Caco-2 (cell line): ENCODE results near the gene SOX18. TPM values are rescaled to one million over a fixed set of nuclear protein-coding genes. Genes with fewer than 3 reads are reported as not detected.

Experiments used
- BruUV-seq: library from RNA; stranded (reverse); fragments of 400-500 nt; replicated peaks from 2 replicates; lab custom pipeline; 2021; lab: Mats Ljungman, UMichigan
- CTCF ChIA-PET: fragments of 300-600 bp; sonication (Branson Sonifier 250); formaldehyde crosslinking; loops from one replicate; lab custom pipeline; 2022; ENCODE audit warnings: antibody characterized with exemption; lab: Charles Lee
- POLR2A ChIA-PET: fragments of 300-600 bp; sonication (Branson Sonifier 250); formaldehyde crosslinking; loops from one replicate; lab custom pipeline; 2022; ENCODE audit warnings: antibody characterized with exemption; lab: Charles Lee
- DNase-seq, 2 experiments: peaks; one replicate each; pipeline versions ENCODE4 v3.0.0 to v3.0.0-alpha.2; 2020 to 2022
- H3K27me3 ChIP-seq: replicated peaks from 2 replicates; pipeline ENCODE4 v1.6.0; 2011; ENCODE audit warnings: low read length; ENCODE audit not compliant: control insufficient read depth, insufficient read depth
- H3K36me3 ChIP-seq: 2 replicates; pipeline ENCODE4 v1.5.1; 2011; ENCODE audit warnings: low read length; ENCODE audit not compliant: control insufficient read depth, insufficient read depth
- H3K4me1 ChIP-seq: fragments of 250-450 bp; sonication (Bioruptor Pico); 2 replicates; pipeline ENCODE4 v1.5.1; 2020; ENCODE audit warnings: mild to moderate bottlenecking
- H3K4me3 ChIP-seq: 2 replicates; pipeline ENCODE4 v1.5.1; 2011; ENCODE audit warnings: low read depth, mild to moderate bottlenecking, control low read depth, low read length
- H3K9me3 ChIP-seq: fragments of 250-450 bp; sonication (Bioruptor Pico); 2 replicates; pipeline ENCODE4 v1.5.1; 2020; ENCODE audit warnings: mild to moderate bottlenecking, moderate library complexity
- H3K27ac Mint-ChIP-seq: one replicate; pipeline ENCODE4 v1.8.0; 2022; ENCODE audit warnings: mixed read lengths; ENCODE audit not compliant: unreplicated experiment
- H3K27me3 Mint-ChIP-seq: one replicate; pipeline ENCODE4 v1.8.0; 2022; ENCODE audit warnings: mixed read lengths; ENCODE audit not compliant: insufficient read depth, unreplicated experiment
- H3K36me3 Mint-ChIP-seq: one replicate; pipeline ENCODE4 v1.8.0; 2022; ENCODE audit warnings: mild to moderate bottlenecking, mixed read lengths; ENCODE audit not compliant: insufficient read depth, unreplicated experiment
- H3K4me1 Mint-ChIP-seq: one replicate; pipeline ENCODE4 v1.8.0; 2022; ENCODE audit warnings: low read depth, mixed read lengths; ENCODE audit not compliant: unreplicated experiment
- H3K4me3 Mint-ChIP-seq: one replicate; pipeline ENCODE4 v1.8.0; 2022; ENCODE audit warnings: mild to moderate bottlenecking, moderate library complexity, mixed read lengths; ENCODE audit not compliant: unreplicated experiment
- H3K9me3 Mint-ChIP-seq: one replicate; pipeline ENCODE4 v1.8.0; 2022; ENCODE audit warnings: mixed read lengths; ENCODE audit not compliant: unreplicated experiment
- CTCF ChIP-seq, 2 experiments: fragments of 200-600 bp in 1 of 2; IDR thresholded peaks; 1 replicate in 1 of 2; 2 replicates in 1 of 2; pipeline versions ENCODE4 v1.5.1 to v1.8.0; 2011 to 2022; ENCODE audit warnings: antibody characterized with exemption in 1 of 2, control low read depth in 1 of 2, inconsistent platforms in 1 of 2, low read depth in 1 of 2, low read length in 1 of 2, mild to moderate bottlenecking in 1 of 2, moderate library complexity in 1 of 2; ENCODE audit not compliant: insufficient read depth in 1 of 2, severe bottlenecking in 1 of 2, unreplicated experiment in 1 of 2
- intact Hi-C: fragments of 100-400 bp; cut with micrococcal nuclease; formaldehyde crosslinking; loops from one replicate; pipeline ENCODE4 v1.10.0; 2022; ENCODE audit not compliant: unreplicated experiment
- total RNA-seq: library from RNA; stranded (reverse); gene quantifications from 2 replicates; pipeline ENCODE4 v1.2.3, GENCODE V29; 2022

The SOX18 gene
- total RNA-seq, 1 experiment from 2014 or later, result 0.84 TPM

DNA sequence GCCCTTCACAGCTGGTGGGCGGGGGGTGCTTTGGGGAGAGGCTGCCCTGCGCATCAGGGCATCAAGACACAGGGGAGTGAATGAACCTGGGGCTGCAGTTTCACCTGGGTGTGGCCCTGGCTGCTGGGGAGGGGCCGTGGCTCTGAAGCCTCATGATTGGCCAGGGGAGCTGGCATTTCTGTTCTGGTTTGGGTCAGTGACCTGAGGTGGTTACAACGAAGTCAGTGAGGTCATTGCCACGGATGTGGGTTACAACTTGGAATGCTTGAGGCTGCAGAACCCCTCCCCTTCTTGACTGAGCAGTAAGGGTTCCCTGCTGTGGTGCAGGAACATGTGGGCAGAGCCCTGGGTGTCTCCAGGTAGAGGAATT, 16.5 kb upstream of the SOX18 start:
- Histone ChIP-seq H3K36me3 (no peaks in the 10 kb centered on the region), H3K9me3 (no peaks in the 10 kb centered on the region), H3K4me1 (peaks cover 14% of the 10 kb centered on the region), H3K27me3 (no peaks in the 10 kb centered on the region), H3K4me3 (no peak overlapping the region)
- Mint-ChIP-seq H3K36me3 (peaks cover 8% of the 10 kb centered on the region), H3K27ac (peak overlapping the region; percentile 45), H3K4me3 (no peak overlapping the region), H3K27me3 (no peaks in the 10 kb centered on the region), H3K4me1 (peaks cover 21% of the 10 kb centered on the region), H3K9me3 (no peaks in the 10 kb centered on the region)
- no TSS peak for BruUV-seq
- intact Hi-C loops, result loop anchor here (10.0 kb wide), 1 partner anchor 171 kb away; the partner anchor contains the start of gene DNAJC5
- no peak for TF ChIP-seq CTCF (IDR thresholded peaks at IDR 0.05; ENCODE audit: insufficient read depth in 1 of 2, low read depth in 1 of 2, low read length in 1 of 2, severe bottlenecking in 1 of 2, unreplicated experiment in 1 of 2)
- ChIA-PET POLR2A (no interaction called here), CTCF (interaction anchor here (0.6 to 1.4 kb wide), 4 partner anchors 8 to 23 kb away, joined by 3 to 12 read pairs (median 4); partner anchors contain the start of gene LKAAEAR1)
- DNase-seq, result no peak

- no peak for DNase-seq
- Histone ChIP-seq H3K4me1 (peaks cover 14% of the 10 kb centered on the region), H3K27me3 (no peaks in the 10 kb centered on the region), H3K9me3 (no peaks in the 10 kb centered on the region), H3K4me3 (no peak overlapping the region), H3K36me3 (no peaks in the 10 kb centered on the region)
- ChIA-PET CTCF (interaction anchor here (0.9 to 1.0 kb wide), 2 partner anchors 26 to 55 kb away, joined by 3 read pairs; no protein-coding TSS in a partner anchor), POLR2A (no interaction called here)
- Mint-ChIP-seq H3K4me3 (no peak overlapping the region), H3K9me3 (no peaks in the 10 kb centered on the region), H3K36me3 (peaks cover 8% of the 10 kb centered on the region), H3K27me3 (no peaks in the 10 kb centered on the region), H3K27ac (peak overlapping the region; percentile 45), H3K4me1 (peaks cover 21% of the 10 kb centered on the region)
- BruUV-seq, result no TSS peak
- intact Hi-C loops, result loop anchor here (10.0 kb wide), 1 partner anchor 171 kb away; the partner anchor contains the start of gene DNAJC5
- TF ChIP-seq CTCF (IDR thresholded peaks at IDR 0.05; ENCODE audit: insufficient read depth in 1 of 2, low read depth in 1 of 2, low read length in 1 of 2, severe bottlenecking in 1 of 2, unreplicated experiment in 1 of 2), result no peak
Observed at GRCh38 chr20:64065062-64065973, 15.9 kb upstream of the SOX18 start.

DNA sequence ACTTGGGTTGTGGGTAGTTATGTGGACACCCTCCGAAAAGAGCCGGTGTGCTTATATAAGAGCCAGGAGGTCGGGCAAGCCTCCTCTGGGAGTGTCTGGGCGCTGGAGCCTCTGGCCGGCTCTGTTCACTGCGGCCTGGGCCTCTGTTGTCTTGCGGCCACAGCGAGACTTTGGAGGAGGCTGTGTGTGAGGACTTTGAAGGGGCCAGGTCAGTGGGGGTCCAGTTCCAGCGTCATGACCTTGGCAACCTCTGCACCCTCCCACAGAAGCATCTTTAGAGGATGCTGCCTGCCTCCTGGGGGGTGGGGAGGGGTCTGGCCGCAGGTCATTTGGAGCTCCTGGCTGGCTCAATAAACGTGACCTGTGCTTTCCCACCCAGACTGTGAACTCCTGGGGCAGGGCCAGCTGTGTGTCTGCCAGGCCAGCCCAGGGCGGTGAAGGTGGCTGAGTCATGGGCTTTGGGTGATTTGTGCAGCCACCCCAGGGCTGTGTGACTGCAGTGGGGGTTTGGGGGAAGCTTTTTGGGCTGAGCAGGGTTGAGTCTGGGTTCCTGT, 14.8 kb upstream of the SOX18 start:
- Histone ChIP-seq H3K4me3 (peak overlapping the region; percentile 74; the same call in 1 of the 2 replicates), H3K4me1 (peaks cover 14% of the 10 kb centered on the region), H3K36me3 (no peaks in the 10 kb centered on the region), H3K27me3 (no peaks in the 10 kb centered on the region), H3K9me3 (no peaks in the 10 kb centered on the region)
- intact Hi-C loops, result loop anchor here (10.0 kb wide), 1 partner anchor 169 kb away; the partner anchor contains the start of gene DNAJC5
- Mint-ChIP-seq H3K4me1 (peaks cover 21% of the 10 kb centered on the region), H3K27ac (peak overlapping the region; percentile 16), H3K4me3 (peak overlapping the region; percentile 81), H3K27me3 (no peaks in the 10 kb centered on the region), H3K36me3 (no peaks in the 10 kb centered on the region), H3K9me3 (no peaks in the 10 kb centered on the region)
- ChIA-PET CTCF (interaction anchor here (0.6 to 1.0 kb wide), 3 partner anchors 25 to 526 kb away, joined by 3 to 8 read pairs (median 3); no protein-coding TSS in a partner anchor), POLR2A (no interaction called here)
- no peak for DNase-seq
- no peak for TF ChIP-seq CTCF (IDR thresholded peaks at IDR 0.05; ENCODE audit: insufficient read depth in 1 of 2, low read depth in 1 of 2, low read length in 1 of 2, severe bottlenecking in 1 of 2, unreplicated experiment in 1 of 2)
- no TSS peak for BruUV-seq
